HFFc6 (cell line): ENCODE data around the gene NTNG2. TPM values are rescaled to one million over a fixed set of nuclear protein-coding genes. Genes with fewer than 3 reads are reported as not detected.

Source experiments
- DNase-seq: peaks from one replicate; pipeline ENCODE4 v3.0.0-alpha.2; 2018
- H3K27ac Mint-ChIP-seq: 2 replicates; pipeline ENCODE4 v1.8.0; 2020; ENCODE audit warnings: mild to moderate bottlenecking, mixed read lengths
- H3K27me3 Mint-ChIP-seq: 2 replicates; pipeline ENCODE4 v1.8.0; 2021; ENCODE audit warnings: mild to moderate bottlenecking, moderate library complexity, mixed read lengths; ENCODE audit not compliant: insufficient read depth
- H3K36me3 Mint-ChIP-seq: 2 replicates; pipeline ENCODE4 v1.8.0; 2021; ENCODE audit warnings: low read depth, mixed read lengths
- H3K4me1 Mint-ChIP-seq: 2 replicates; pipeline ENCODE4 v1.8.0; 2020; ENCODE audit warnings: low read depth, mixed read lengths
- H3K4me3 Mint-ChIP-seq: 2 replicates; pipeline ENCODE4 v1.8.0; 2020; ENCODE audit warnings: mild to moderate bottlenecking, moderate library complexity, mixed read lengths
- H3K9me3 Mint-ChIP-seq: 2 replicates; pipeline ENCODE4 v1.8.0; 2020; ENCODE audit warnings: mild to moderate bottlenecking, mixed read lengths
- total RNA-seq, 6 experiments: library from RNA; stranded (reverse); fragmentation: NEBNext Ultra II Directional; extraction: Animal tissue kit (Norgen Biotek cat#: 25700); gene quantifications; 2 replicates in 1 of 6; 3 replicates in 5 of 6; pipeline ENCODE4 v1.2.3, GENCODE V29; 2021
- TF ChIP-seq, protein P1 (sequence below): fragments of 200-600 bp; sonication (generic); IDR thresholded peaks from 2 replicates; pipeline ENCODE4 v1.5.0; 2021; ENCODE audit warnings: antibody characterized with exemption, mild to moderate bottlenecking

NTNG2 gene
- total RNA-seq, 6 experiments from 2014 or later, result 0.41 to 0.82 (median 0.51) TPM

GRCh38 chr9:132243156-132244074, 81.6 kb downstream of the NTNG2 start:
- Mint-ChIP-seq H3K36me3 (no peaks in the 10 kb centered on the region), H3K4me1 (peaks cover 6% of the 10 kb centered on the region; the same call in 1 of the 2 replicates), H3K4me3 (no peak overlapping the region; the same call in 1 of the 2 replicates), H3K27me3 (peaks cover 37% of the 10 kb centered on the region), H3K27ac (no peak overlapping the region), H3K9me3 (no peaks in the 10 kb centered on the region)
- TF ChIP-seq, protein P1, sequence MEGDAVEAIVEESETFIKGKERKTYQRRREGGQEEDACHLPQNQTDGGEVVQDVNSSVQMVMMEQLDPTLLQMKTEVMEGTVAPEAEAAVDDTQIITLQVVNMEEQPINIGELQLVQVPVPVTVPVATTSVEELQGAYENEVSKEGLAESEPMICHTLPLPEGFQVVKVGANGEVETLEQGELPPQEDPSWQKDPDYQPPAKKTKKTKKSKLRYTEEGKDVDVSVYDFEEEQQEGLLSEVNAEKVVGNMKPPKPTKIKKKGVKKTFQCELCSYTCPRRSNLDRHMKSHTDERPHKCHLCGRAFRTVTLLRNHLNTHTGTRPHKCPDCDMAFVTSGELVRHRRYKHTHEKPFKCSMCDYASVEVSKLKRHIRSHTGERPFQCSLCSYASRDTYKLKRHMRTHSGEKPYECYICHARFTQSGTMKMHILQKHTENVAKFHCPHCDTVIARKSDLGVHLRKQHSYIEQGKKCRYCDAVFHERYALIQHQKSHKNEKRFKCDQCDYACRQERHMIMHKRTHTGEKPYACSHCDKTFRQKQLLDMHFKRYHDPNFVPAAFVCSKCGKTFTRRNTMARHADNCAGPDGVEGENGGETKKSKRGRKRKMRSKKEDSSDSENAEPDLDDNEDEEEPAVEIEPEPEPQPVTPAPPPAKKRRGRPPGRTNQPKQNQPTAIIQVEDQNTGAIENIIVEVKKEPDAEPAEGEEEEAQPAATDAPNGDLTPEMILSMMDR, result no peak
- peak; percentile 9 for DNase-seq

- Mint-ChIP-seq H3K27me3 (peaks cover 28% of the 10 kb centered on the region), H3K9me3 (no peaks in the 10 kb centered on the region), H3K4me3 (no peak overlapping the region), H3K27ac (no peak overlapping the region), H3K4me1 (peaks cover 6% of the 10 kb centered on the region; the same call in 1 of the 2 replicates), H3K36me3 (no peaks in the 10 kb centered on the region)
- TF ChIP-seq, protein P1, result no peak
- DNase-seq, result no peak
These were observed 83.0 kb downstream of the NTNG2 start for GRCh38 chr9:132244582-132245455.

- no peak overlapping the region for H3K27ac Mint-ChIP-seq
- H3K9me3 Mint-ChIP-seq, result no peaks in the 10 kb centered on the region
- no peak for DNase-seq
- H3K36me3 Mint-ChIP-seq, result no peaks in the 10 kb centered on the region
- H3K27me3 Mint-ChIP-seq, result peaks cover 24% of the 10 kb centered on the region
- H3K4me3 Mint-ChIP-seq, result no peak overlapping the region
- H3K4me1 Mint-ChIP-seq, result peaks cover 6% of the 10 kb centered on the region; the same call in 1 of the 2 replicates
- TF ChIP-seq, protein P1, result no peak
These were observed 83.6 kb downstream of the NTNG2 start for GRCh38 chr9:132245465-132245864.

GRCh38 chr9:132247942-132248341, 86.1 kb downstream of the NTNG2 start:
- no peak overlapping the region for H3K4me3 Mint-ChIP-seq
- no peaks in the 10 kb centered on the region for H3K4me1 Mint-ChIP-seq
- H3K36me3 Mint-ChIP-seq, result no peaks in the 10 kb centered on the region
- peaks cover 23% of the 10 kb centered on the region for H3K27me3 Mint-ChIP-seq
- TF ChIP-seq, protein P1, result no peak
- no peak overlapping the region for H3K27ac Mint-ChIP-seq
- H3K9me3 Mint-ChIP-seq, result no peaks in the 10 kb centered on the region
- DNase-seq, result no peak

DNA sequence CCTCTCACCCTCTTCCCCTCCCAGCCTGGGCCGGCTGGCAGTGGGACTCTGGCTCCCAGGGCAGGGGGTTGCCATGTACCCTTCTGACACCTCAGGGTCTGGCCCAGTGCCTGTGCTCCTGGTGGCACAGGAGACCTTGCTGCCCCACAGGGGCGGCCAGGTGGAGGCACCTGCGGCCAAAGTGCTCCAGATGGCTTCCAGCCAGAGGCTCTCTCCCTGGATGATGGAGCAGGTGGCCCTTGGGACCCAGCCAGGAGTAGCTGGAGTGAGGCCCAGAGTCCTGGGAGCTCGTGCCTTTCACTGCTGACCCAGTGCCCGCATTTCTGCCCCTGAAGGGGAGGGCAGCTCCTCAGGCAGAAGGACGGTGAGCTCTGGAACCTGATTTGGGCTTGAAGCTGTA, 87.3 kb downstream of the NTNG2 start:
- no peak overlapping the region for H3K4me3 Mint-ChIP-seq
- no peaks in the 10 kb centered on the region for H3K9me3 Mint-ChIP-seq
- H3K27ac Mint-ChIP-seq, result no peak overlapping the region
- H3K36me3 Mint-ChIP-seq, result no peaks in the 10 kb centered on the region
- no peak for DNase-seq
- TF ChIP-seq, protein P1, result no peak
- H3K4me1 Mint-ChIP-seq, result no peaks in the 10 kb centered on the region
- H3K27me3 Mint-ChIP-seq, result peaks cover 24% of the 10 kb centered on the region
